ENCODE results near the gene FCGR3A.
"Not testable (repeated sequence)": the region's sequence is repeated elsewhere in the genome, so short reads cannot be mapped to it uniquely, and the experiment has no call there.

DNA sequence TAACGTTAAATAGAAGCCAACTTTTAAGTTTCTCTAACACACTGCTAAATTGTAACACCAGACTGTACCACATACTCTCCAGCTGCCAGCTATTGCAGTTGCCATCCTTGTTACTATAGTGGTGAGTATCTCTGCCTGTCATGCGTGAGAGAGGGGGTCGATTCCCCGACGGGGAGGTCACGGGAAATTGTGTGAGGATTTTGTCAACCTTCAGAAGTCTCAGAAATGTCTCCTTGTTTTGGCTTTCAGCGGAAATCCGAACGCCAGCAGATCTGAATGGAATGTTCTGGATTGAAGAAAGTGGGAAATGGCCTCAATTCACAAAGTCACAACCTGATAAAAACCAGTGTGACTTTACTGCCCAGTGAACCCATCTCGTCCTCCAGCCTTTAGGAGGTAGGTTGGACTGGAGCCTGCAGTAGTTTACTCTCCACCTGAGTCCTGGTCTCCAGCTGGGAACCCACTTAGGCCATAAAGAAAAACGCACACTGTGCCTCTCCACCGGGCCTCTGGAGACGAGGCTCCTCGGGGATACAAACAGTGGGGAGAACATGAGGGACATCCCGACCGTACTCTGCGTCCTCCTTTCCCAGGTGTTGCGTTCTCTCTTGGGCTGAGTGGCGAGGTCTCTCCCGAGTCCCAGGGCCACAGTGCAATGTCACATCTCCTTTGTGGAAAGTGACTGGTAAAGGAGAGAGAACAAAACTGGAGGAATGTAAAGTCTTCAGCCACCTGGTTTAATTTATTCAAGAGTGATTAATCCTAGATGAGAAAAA is 26.4 kb downstream of the FCGR3A start:
- TF ChIP-seq, protein P1, sequence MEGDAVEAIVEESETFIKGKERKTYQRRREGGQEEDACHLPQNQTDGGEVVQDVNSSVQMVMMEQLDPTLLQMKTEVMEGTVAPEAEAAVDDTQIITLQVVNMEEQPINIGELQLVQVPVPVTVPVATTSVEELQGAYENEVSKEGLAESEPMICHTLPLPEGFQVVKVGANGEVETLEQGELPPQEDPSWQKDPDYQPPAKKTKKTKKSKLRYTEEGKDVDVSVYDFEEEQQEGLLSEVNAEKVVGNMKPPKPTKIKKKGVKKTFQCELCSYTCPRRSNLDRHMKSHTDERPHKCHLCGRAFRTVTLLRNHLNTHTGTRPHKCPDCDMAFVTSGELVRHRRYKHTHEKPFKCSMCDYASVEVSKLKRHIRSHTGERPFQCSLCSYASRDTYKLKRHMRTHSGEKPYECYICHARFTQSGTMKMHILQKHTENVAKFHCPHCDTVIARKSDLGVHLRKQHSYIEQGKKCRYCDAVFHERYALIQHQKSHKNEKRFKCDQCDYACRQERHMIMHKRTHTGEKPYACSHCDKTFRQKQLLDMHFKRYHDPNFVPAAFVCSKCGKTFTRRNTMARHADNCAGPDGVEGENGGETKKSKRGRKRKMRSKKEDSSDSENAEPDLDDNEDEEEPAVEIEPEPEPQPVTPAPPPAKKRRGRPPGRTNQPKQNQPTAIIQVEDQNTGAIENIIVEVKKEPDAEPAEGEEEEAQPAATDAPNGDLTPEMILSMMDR (IDR thresholded peaks at IDR 0.05): not testable (repeated sequence)
- not testable (repeated sequence) for TF ChIP-seq EP300, POLR2AphosphoS5 (IDR thresholded peaks at IDR 0.05)
